ENCODE measurements around the gene LGI2. TPM values are rescaled to one million over a fixed set of nuclear protein-coding genes. Genes with fewer than 3 reads are reported as not detected.

LGI2 gene
- total and polyA plus RNA-seq, 7 donors = 0.08 to 1.0 (median 0.32) TPM

DNA sequence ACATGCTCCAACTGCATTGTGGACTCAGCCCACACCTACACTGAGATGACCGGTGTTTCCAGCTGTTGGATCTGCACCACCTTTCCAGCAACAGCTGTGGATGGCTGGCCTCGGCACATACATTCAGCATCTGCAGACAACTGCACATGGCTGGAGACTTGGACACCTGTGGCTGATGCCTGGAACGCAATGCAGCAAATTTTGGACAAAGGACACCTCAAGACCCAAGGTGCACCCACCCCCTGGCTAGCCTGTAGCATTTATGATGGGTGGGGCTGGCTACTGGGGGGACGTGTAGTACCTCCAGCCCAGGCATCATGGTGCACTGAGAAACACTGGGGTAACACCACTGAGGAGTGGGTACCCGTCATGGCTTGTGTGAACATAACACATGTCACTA is 60.6 kb downstream of the LGI2 start:
- TF ChIP-seq CTCF (IDR thresholded peaks at IDR 0.05) = no peak
- WGBS, 3 donors = 77 to 82% (median 78%) methylated on average over 5 of the region's 5 CpGs
- ATAC-seq (no peak), DNase-seq (no peak)
- Histone ChIP-seq H3K36me3 (ENCODE audit: insufficient read depth in 1 of 2, low read depth in 1 of 2) (no peaks in the 10 kb centered on the region), H3K27ac (no peak overlapping the region), H3K4me3 (no peak overlapping the region), H3K27me3 (ENCODE audit: insufficient read depth in 3 of 3, low read length in 2 of 3) (no peaks in the 10 kb centered on the region), H3K4me1 (no peaks in the 10 kb centered on the region), H3K9me3 (peaks cover 4% of the 10 kb centered on the region)
- intact Hi-C loops (cut with DNase I) = loop anchor here in 1 of 2 donors (5.0 kb wide), 1 partner anchor 58 kb away; the partner anchor contains the start of gene CCDC149

DNA sequence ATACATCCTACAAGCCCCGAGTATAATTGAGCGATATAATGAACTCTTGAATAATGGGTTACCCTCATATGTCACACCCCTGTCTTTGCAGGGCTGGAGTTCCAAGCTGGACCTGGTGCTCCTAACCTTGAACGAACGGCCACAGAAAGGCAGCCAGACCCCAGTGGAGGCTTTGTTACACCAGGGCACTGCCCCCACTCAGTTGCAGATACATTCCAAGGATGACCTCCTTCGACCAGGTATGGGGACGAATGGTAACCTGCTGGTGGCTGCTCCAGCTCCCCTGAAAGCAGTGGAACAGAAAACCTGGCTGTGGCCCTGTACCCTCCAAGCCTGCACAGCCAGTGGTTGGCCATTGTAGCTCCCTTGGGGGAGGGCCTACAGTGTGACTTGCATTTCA is 61.3 kb downstream of the LGI2 start:
- 90 to 97% (median 91%) methylated on average over 6 of the region's 6 CpGs for WGBS, 3 donors
- H3K36me3 ChIP-seq (ENCODE audit: insufficient read depth in 1 of 2, low read depth in 1 of 2) = no peaks in the 10 kb centered on the region
- H3K27me3 ChIP-seq (ENCODE audit: insufficient read depth in 3 of 3, low read length in 2 of 3) = no peaks in the 10 kb centered on the region
- H3K9me3 ChIP-seq = peaks cover 4% of the 10 kb centered on the region
- ATAC-seq (no peak), DNase-seq (no peak)
- H3K27ac ChIP-seq = no peak overlapping the region
- intact Hi-C loops (cut with DNase I) = no loop called here
- no peaks in the 10 kb centered on the region for H3K4me1 ChIP-seq
- no peak for TF ChIP-seq CTCF (IDR thresholded peaks at IDR 0.05)
- H3K4me3 ChIP-seq = no peak overlapping the region

DNA sequence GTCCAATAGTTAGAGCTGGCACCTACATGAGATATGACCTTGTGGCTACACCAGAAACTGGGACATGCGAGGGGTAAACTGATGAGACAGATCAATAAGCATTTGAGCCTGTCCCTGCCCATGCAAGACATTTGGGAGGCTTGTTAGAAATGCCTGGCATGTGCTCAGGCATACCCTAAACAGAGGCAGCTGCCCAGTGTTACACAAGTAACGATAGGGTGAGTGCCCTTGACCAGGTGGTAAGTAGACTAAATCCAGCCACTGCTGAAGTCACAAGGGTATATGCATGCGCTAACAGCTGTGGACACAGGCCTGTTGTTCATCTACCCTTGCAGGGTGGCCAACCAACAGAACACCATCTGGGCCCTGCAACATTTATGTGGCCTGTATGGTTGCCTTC is 61.8 kb downstream of the LGI2 start:
- Histone ChIP-seq H3K27me3 (ENCODE audit: insufficient read depth in 3 of 3, low read length in 2 of 3) (no peaks in the 10 kb centered on the region), H3K27ac (no peak overlapping the region), H3K9me3 (peaks cover 4% of the 10 kb centered on the region), H3K4me1 (no peaks in the 10 kb centered on the region), H3K36me3 (ENCODE audit: insufficient read depth in 1 of 2, low read depth in 1 of 2) (no peaks in the 10 kb centered on the region), H3K4me3 (no peak overlapping the region)
- DNase-seq (no peak), ATAC-seq (no peak)
- WGBS, 3 donors = 74 to 83% (median 76%) methylated on average over 3 of the region's 3 CpGs
- intact Hi-C loops (cut with DNase I) = no loop called here
- TF ChIP-seq CTCF (IDR thresholded peaks at IDR 0.05) = no peak

DNA sequence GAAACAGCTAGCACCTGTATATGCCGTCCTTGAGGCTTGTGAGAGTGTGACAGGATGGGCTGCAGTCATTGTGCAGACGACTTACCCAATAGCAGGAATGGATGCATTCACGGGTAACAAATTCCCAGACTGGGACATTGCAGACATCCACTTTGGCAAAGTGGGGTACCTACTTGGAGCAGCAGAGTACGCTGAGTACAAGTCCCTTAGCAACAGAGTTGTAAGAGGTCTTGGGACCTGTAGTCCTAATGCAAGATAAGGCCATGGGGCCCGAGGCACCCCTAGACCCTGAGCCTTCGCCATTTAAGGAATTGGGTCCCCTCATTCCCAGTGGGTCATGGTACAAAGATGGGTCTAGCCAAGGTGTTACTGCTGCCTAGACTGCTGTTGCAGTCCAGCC is 62.5 kb downstream of the LGI2 start:
- 93 to 95% (median 93%) methylated on average over 6 of the region's 6 CpGs for whole genome bisulfite sequencing, 3 donors
- intact Hi-C loops (cut with DNase I) = no loop called here
- TF ChIP-seq CTCF (IDR thresholded peaks at IDR 0.05) = no peak
- Histone ChIP-seq H3K4me3 (no peak overlapping the region), H3K27ac (no peak overlapping the region), H3K9me3 (peaks cover 4% of the 10 kb centered on the region), H3K36me3 (ENCODE audit: insufficient read depth in 1 of 2, low read depth in 1 of 2) (no peaks in the 10 kb centered on the region), H3K4me1 (no peaks in the 10 kb centered on the region), H3K27me3 (ENCODE audit: insufficient read depth in 3 of 3, low read length in 2 of 3) (no peaks in the 10 kb centered on the region)
- DNase-seq (no peak), ATAC-seq (no peak)

- intact Hi-C loops (cut with DNase I) = no loop called here
- no peaks in the 10 kb centered on the region for H3K36me3 ChIP-seq (ENCODE audit: insufficient read depth in 1 of 2, low read depth in 1 of 2)
- no peak overlapping the region for H3K27ac ChIP-seq
- no peak overlapping the region for H3K4me3 ChIP-seq
- peaks cover 4% of the 10 kb centered on the region for H3K9me3 ChIP-seq
- DNase-seq (no peak), ATAC-seq (no peak)
- 69 to 86% (median 84%) methylated on average over 4 of the region's 4 CpGs for WGBS, 3 donors
- no peak for TF ChIP-seq CTCF (IDR thresholded peaks at IDR 0.05)
- H3K27me3 ChIP-seq (ENCODE audit: insufficient read depth in 3 of 3, low read length in 2 of 3) = no peaks in the 10 kb centered on the region
- H3K4me1 ChIP-seq = no peaks in the 10 kb centered on the region
Measured at GRCh38 chr4:24967346-24967745, 63.4 kb downstream of the LGI2 start.
